Measurements from ENCODE around the gene KLHL3. TPM values are rescaled to one million over a fixed set of nuclear protein-coding genes. Genes with fewer than 3 reads are reported as not detected.

KLHL3 gene
- total and polyA plus RNA-seq, 4 donors, result 8.9 to 12.6 (median 11.5) TPM

DNA sequence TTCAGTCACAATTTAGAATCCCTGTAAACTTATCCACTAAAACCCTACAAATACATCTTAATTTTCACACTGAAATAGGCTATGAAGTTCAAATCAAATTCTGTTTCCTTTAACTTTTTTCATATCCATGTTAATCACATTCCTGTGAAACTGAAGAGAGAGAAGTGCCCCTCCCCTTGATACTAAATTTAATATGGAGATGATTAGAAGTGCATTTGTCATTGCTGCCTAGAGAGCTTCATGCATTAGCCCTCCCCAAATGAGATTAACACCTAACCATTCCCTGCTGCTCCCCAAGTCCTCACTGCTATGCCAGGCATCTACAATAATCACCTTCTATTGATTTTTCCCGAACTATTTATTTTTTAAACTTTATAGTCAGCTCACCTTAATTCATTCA is 151.6 kb downstream of the KLHL3 start:
- Histone ChIP-seq H3K27ac (ENCODE audit: low read depth, low read length) (no peak overlapping the region), H3K9me3 (ENCODE audit: control insufficient read depth, insufficient read depth, low read length) (no peaks in the 10 kb centered on the region), H3K4me3 (ENCODE audit: low read depth, low read length) (no peak overlapping the region), H3K27me3 (ENCODE audit: control insufficient read depth, insufficient read depth, low read length) (no peaks in the 10 kb centered on the region), H3K4me1 (ENCODE audit: control insufficient read depth, insufficient read depth, low read length) (no peaks in the 10 kb centered on the region), H3K36me3 (ENCODE audit: control insufficient read depth, insufficient read depth, low read length) (no peaks in the 10 kb centered on the region)
- DNase-seq (ENCODE audit: low read depth in 4 of 6, low spot score in 6 of 6), result no peak
- no CpG with 5 or more reads among the region's 1 CpG for WGBS (ENCODE audit: insufficient coverage)

DNA sequence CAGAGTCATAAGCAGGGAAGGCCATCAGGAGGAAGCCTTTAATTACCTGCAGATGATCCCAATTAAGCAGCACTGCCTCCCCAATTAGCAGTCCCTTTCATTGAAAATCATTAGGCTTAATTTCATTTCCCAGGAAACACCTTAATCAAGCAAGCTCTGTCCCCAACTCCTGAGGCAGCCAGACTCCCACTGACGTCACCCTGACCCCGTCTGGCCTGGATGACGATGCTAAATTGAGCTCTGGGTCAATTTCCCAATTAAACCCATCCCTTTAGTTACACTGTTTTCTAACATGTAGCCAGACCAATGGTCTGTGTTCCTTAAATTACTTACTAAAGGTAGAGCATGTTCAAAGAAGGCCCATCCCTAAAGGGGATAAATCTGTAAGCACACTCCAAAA is 152.8 kb downstream of the KLHL3 start:
- no peak for DNase-seq (ENCODE audit: low read depth in 4 of 6, low spot score in 6 of 6)
- Histone ChIP-seq H3K27ac (ENCODE audit: low read depth, low read length) (no peak overlapping the region), H3K9me3 (ENCODE audit: control insufficient read depth, insufficient read depth, low read length) (no peaks in the 10 kb centered on the region), H3K27me3 (ENCODE audit: control insufficient read depth, insufficient read depth, low read length) (no peaks in the 10 kb centered on the region), H3K4me1 (ENCODE audit: control insufficient read depth, insufficient read depth, low read length) (no peaks in the 10 kb centered on the region), H3K4me3 (ENCODE audit: low read depth, low read length) (no peak overlapping the region), H3K36me3 (ENCODE audit: control insufficient read depth, insufficient read depth, low read length) (no peaks in the 10 kb centered on the region)
- WGBS (ENCODE audit: insufficient coverage), result 44% methylated on average over 3 of the region's 3 CpGs

- WGBS (ENCODE audit: insufficient coverage), result 89% methylated on average over 1 of the region's 4 CpGs
- no peak overlapping the region for H3K27ac ChIP-seq (ENCODE audit: low read depth, low read length)
These were observed 153.7 kb downstream of the KLHL3 start for GRCh38 chr5:137582218-137582617.

DNA sequence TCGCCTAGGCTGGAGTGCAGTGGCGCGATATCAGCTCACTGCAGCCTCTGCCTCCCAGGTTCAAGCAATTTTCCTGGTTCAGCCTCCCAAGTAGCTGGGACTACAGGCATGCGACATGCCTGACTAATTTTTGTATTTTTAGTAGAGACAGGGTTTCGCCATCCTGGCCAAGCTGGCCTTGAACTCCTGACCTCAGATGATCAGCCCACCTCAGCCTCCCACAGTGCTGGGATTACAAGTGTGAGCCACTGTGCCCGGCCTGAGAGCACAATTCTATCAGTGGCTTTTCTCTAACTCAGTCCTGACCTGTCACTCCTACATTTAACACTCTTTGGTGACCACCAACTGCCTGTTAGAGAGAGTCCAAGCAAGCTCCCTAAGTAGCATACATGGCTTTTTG is 154.1 kb downstream of the KLHL3 start:
- no peaks in the 10 kb centered on the region for H3K4me1 ChIP-seq (ENCODE audit: control insufficient read depth, insufficient read depth, low read length)
- no peaks in the 10 kb centered on the region for H3K36me3 ChIP-seq (ENCODE audit: control insufficient read depth, insufficient read depth, low read length)
- no peaks in the 10 kb centered on the region for H3K27me3 ChIP-seq (ENCODE audit: control insufficient read depth, insufficient read depth, low read length)
- H3K27ac ChIP-seq (ENCODE audit: low read depth, low read length), result no peak overlapping the region
- H3K4me3 ChIP-seq (ENCODE audit: low read depth, low read length), result no peak overlapping the region
- H3K9me3 ChIP-seq (ENCODE audit: control insufficient read depth, insufficient read depth, low read length), result no peaks in the 10 kb centered on the region
- WGBS (ENCODE audit: insufficient coverage), result 72% methylated on average over 6 of the region's 6 CpGs
- no peak for DNase-seq (ENCODE audit: low read depth in 4 of 6, low spot score in 6 of 6)

More at GRCh38 chr5:137582218-137582617, 153.7 kb downstream of the KLHL3 start:
- Histone ChIP-seq H3K27me3 (ENCODE audit: control insufficient read depth, insufficient read depth, low read length) (no peaks in the 10 kb centered on the region), H3K9me3 (ENCODE audit: control insufficient read depth, insufficient read depth, low read length) (no peaks in the 10 kb centered on the region), H3K36me3 (ENCODE audit: control insufficient read depth, insufficient read depth, low read length) (no peaks in the 10 kb centered on the region), H3K4me3 (ENCODE audit: low read depth, low read length) (no peak overlapping the region), H3K4me1 (ENCODE audit: control insufficient read depth, insufficient read depth, low read length) (no peaks in the 10 kb centered on the region)
- DNase-seq (ENCODE audit: low read depth in 4 of 6, low spot score in 6 of 6), result no peak

DNA sequence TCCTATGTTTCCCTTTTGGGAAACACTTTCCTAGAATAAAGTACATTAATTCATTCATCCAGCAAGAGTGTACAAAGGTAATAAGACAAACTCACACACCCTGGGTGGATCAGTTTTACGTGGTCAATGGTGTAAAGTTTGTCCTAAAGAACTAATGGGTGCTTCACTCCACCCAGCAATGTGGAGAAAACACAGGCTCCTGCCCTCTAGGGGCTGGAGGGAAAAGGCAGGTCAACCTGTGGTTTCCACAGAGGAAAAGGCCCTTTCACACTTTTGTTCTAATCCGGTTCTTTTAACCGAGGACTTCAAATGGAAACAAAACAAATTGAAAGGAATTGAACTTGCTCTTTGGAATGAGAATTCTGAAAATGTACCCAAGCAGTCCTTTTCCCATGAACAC is 155.9 kb downstream of the KLHL3 start:
- H3K36me3 ChIP-seq (ENCODE audit: control insufficient read depth, insufficient read depth, low read length), result no peaks in the 10 kb centered on the region
- H3K9me3 ChIP-seq (ENCODE audit: control insufficient read depth, insufficient read depth, low read length), result no peaks in the 10 kb centered on the region
- H3K4me1 ChIP-seq (ENCODE audit: control insufficient read depth, insufficient read depth, low read length), result no peaks in the 10 kb centered on the region
- H3K27me3 ChIP-seq (ENCODE audit: control insufficient read depth, insufficient read depth, low read length), result no peaks in the 10 kb centered on the region
- DNase-seq (ENCODE audit: low read depth in 4 of 6, low spot score in 6 of 6), result no peak
- WGBS (ENCODE audit: insufficient coverage), result no CpG with 5 or more reads among the region's 3 CpGs
- H3K4me3 ChIP-seq (ENCODE audit: low read depth, low read length), result no peak overlapping the region
- no peak overlapping the region for H3K27ac ChIP-seq (ENCODE audit: low read depth, low read length)

DNA sequence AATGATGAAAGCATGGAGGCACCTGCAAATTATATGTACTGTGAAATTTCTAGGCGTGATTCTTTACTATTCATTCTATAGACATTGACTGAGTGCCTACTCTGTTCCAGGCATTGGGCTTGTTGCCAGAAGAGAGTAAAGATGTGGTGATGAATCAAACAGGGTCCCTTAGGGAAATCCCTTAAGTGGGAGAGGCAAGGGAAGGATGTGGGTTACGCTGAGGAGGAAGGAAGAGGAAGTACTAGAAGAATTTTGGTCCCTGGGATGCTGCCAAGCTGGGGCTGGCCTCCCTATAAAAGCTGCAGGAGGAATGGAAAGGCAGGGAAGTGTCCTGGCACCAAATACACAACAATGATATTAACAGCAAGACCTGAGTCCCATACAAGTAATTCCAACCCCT is 160.0 kb downstream of the KLHL3 start:
- Histone ChIP-seq H3K4me3 (ENCODE audit: low read depth, low read length) (no peak overlapping the region), H3K36me3 (ENCODE audit: control insufficient read depth, insufficient read depth, low read length) (no peaks in the 10 kb centered on the region), H3K9me3 (ENCODE audit: control insufficient read depth, insufficient read depth, low read length) (no peaks in the 10 kb centered on the region), H3K27ac (ENCODE audit: low read depth, low read length) (no peak overlapping the region), H3K27me3 (ENCODE audit: control insufficient read depth, insufficient read depth, low read length) (no peaks in the 10 kb centered on the region), H3K4me1 (ENCODE audit: control insufficient read depth, insufficient read depth, low read length) (no peaks in the 10 kb centered on the region)
- peak in 1 of 6 donors; percentile 32 for DNase-seq (ENCODE audit: low read depth in 4 of 6, low spot score in 6 of 6)
- WGBS (ENCODE audit: insufficient coverage), result 57% methylated on average over 1 of the region's 2 CpGs

GRCh38 chr5:137575211-137575610 is 160.7 kb downstream of the KLHL3 start:
- WGBS (ENCODE audit: insufficient coverage), result 90% methylated on average over 1 of the region's 3 CpGs
- no peaks in the 10 kb centered on the region for H3K36me3 ChIP-seq (ENCODE audit: control insufficient read depth, insufficient read depth, low read length)
- no peak overlapping the region for H3K4me3 ChIP-seq (ENCODE audit: low read depth, low read length)
- no peak for DNase-seq (ENCODE audit: low read depth in 4 of 6, low spot score in 6 of 6)
- no peaks in the 10 kb centered on the region for H3K9me3 ChIP-seq (ENCODE audit: control insufficient read depth, insufficient read depth, low read length)
- H3K4me1 ChIP-seq (ENCODE audit: control insufficient read depth, insufficient read depth, low read length), result no peaks in the 10 kb centered on the region
- H3K27ac ChIP-seq (ENCODE audit: low read depth, low read length), result no peak overlapping the region
- no peaks in the 10 kb centered on the region for H3K27me3 ChIP-seq (ENCODE audit: control insufficient read depth, insufficient read depth, low read length)

DNA sequence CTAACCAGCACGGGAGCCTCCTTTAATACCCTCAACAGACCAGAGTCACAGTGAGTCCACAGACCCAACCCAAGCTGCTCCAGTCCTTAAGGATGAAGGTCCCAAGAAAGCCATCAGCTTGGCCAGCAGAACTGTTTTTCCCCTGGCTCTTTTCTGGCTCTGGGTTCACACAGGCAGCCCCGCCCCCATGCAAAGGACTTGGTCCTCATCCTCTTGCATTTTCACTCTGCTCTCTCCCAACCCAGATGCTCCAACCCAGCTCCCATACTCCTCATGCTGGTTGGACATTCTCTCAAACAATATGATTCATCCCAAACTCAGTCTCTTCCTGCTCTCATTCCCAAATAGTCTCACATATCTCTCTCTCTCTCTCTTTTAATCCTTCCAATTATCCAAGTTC is 162.5 kb downstream of the KLHL3 start:
- Histone ChIP-seq H3K27me3 (ENCODE audit: control insufficient read depth, insufficient read depth, low read length) (no peaks in the 10 kb centered on the region), H3K4me1 (ENCODE audit: control insufficient read depth, insufficient read depth, low read length) (no peaks in the 10 kb centered on the region), H3K36me3 (ENCODE audit: control insufficient read depth, insufficient read depth, low read length) (no peaks in the 10 kb centered on the region), H3K4me3 (ENCODE audit: low read depth, low read length) (no peak overlapping the region), H3K9me3 (ENCODE audit: control insufficient read depth, insufficient read depth, low read length) (no peaks in the 10 kb centered on the region), H3K27ac (ENCODE audit: low read depth, low read length) (no peak overlapping the region)
- DNase-seq (ENCODE audit: low read depth in 4 of 6, low spot score in 6 of 6), result no peak
- WGBS (ENCODE audit: insufficient coverage), result 83% methylated on average over 2 of the region's 2 CpGs

DNA sequence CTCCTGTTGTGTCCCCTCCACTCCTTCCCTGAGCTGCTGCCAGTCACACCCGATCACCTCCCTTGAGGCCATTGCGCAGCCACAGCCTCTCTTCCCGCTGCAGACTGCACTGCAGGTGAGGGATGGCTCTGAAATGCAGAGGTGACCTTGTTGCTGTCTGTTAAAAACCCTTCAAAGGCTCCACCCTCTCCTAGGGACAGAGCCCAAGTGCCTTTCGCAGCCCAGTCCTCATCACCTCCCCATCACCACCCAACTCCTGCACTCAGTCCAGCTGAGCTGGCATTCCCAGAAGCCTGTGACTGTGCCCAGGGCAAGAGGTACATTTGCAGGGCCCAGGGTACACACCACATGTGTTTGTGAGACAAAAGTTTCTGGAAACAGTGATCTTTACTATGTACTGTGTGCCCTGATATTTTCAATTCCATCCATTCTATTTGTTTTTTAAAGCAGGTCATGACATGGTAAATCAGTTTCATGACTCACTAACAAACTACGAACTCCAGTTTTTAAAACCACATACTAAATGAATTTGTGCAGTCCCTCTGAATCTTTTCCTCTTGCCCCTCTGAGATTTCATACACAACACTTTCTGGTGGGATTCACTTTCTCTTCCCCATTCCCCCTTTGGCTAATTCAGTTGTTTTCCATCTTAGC is 163.7 kb downstream of the KLHL3 start:
- no peak overlapping the region for H3K4me3 ChIP-seq (ENCODE audit: low read depth, low read length)
- no peak for DNase-seq (ENCODE audit: low read depth in 4 of 6, low spot score in 6 of 6)
- H3K4me1 ChIP-seq (ENCODE audit: control insufficient read depth, insufficient read depth, low read length), result no peaks in the 10 kb centered on the region
- no peaks in the 10 kb centered on the region for H3K9me3 ChIP-seq (ENCODE audit: control insufficient read depth, insufficient read depth, low read length)
- no peaks in the 10 kb centered on the region for H3K36me3 ChIP-seq (ENCODE audit: control insufficient read depth, insufficient read depth, low read length)
- H3K27ac ChIP-seq (ENCODE audit: low read depth, low read length), result no peak overlapping the region
- H3K27me3 ChIP-seq (ENCODE audit: control insufficient read depth, insufficient read depth, low read length), result no peaks in the 10 kb centered on the region
- 100% methylated on average over 2 of the region's 5 CpGs for WGBS (ENCODE audit: insufficient coverage)

GRCh38 chr5:137570070-137570469 is 165.8 kb downstream of the KLHL3 start:
- no peaks in the 10 kb centered on the region for H3K36me3 ChIP-seq (ENCODE audit: control insufficient read depth, insufficient read depth, low read length)
- 89% methylated on average over 5 of the region's 6 CpGs for WGBS (ENCODE audit: insufficient coverage)
- no peak overlapping the region for H3K4me3 ChIP-seq (ENCODE audit: low read depth, low read length)
- no peaks in the 10 kb centered on the region for H3K27me3 ChIP-seq (ENCODE audit: control insufficient read depth, insufficient read depth, low read length)
- peaks cover 10% of the 10 kb centered on the region for H3K4me1 ChIP-seq (ENCODE audit: control insufficient read depth, insufficient read depth, low read length)
- DNase-seq (ENCODE audit: low read depth in 4 of 6, low spot score in 6 of 6), result no peak
- H3K27ac ChIP-seq (ENCODE audit: low read depth, low read length), result no peak overlapping the region
- H3K9me3 ChIP-seq (ENCODE audit: control insufficient read depth, insufficient read depth, low read length), result no peaks in the 10 kb centered on the region

Data from spinal cord (tissue), 10 donors.